Esophagus squamous epithelium (tissue), 5 donors: ENCODE measurements around the gene PLEKHA5. TPM values are rescaled to one million over a fixed set of nuclear protein-coding genes. Genes with fewer than 3 reads are reported as not detected.

ENCODE experiments used
- DNase-seq: peaks from one replicate; lab custom pipeline; 2025; lab: John Stamatoyannopoulos, UW
- H3K27ac ChIP-seq, 4 donors: fragments of 200-600 bp; sonication (generic); one replicate each; pipeline ENCODE4 v1.5.1; 2016 to 2019; ENCODE audit warnings: mild to moderate bottlenecking in 1 of 4
- H3K27me3 ChIP-seq, 4 donors: fragments of 200-600 bp; sonication (generic); 1 replicate in 3 of 4; 2 replicates in 1 of 4; pipeline versions ENCODE4 v1.5.1 to v1.6.0; 2017 to 2021; ENCODE audit warnings: antibody characterized with exemption in 1 of 4
- H3K36me3 ChIP-seq, 3 donors: fragments of 200-600 bp; sonication (generic); one replicate each; pipeline ENCODE4 v1.5.1; 2016 to 2019
- H3K4me1 ChIP-seq, 3 donors: fragments of 200-600 bp; sonication (generic); one replicate each; pipeline ENCODE4 v1.5.1; 2017 to 2019
- H3K4me3 ChIP-seq, 4 donors: fragments of 200-600 bp; sonication (generic); 1 replicate in 3 of 4; 2 replicates in 1 of 4; pipeline ENCODE4 v1.5.1; 2016 to 2019; ENCODE audit warnings: mild to moderate bottlenecking in 2 of 4, moderate library complexity in 1 of 4
- H3K9me3 ChIP-seq, 3 donors: fragments of 200-600 bp; sonication (generic); one replicate each; pipeline ENCODE4 v1.5.1; 2016 to 2019
- CTCF ChIP-seq, 6 experiments: fragments of 450-650 bp in 4 of 6; fragments of 200-600 bp in 2 of 6; sonication (generic) in 2 of 6; IDR thresholded peaks; one replicate each; pipeline ENCODE4 v1.5.1; 2016 to 2019; ENCODE audit warnings: antibody characterized with exemption in 6 of 6, mild to moderate bottlenecking in 4 of 6, moderate library complexity in 4 of 6
- POLR2A ChIP-seq, 4 donors: fragments of 450-650 bp; IDR thresholded peaks; one replicate each; pipeline ENCODE4 v1.6.1; 2017; ENCODE audit warnings: antibody characterized with exemption in 4 of 4, mild to moderate bottlenecking in 4 of 4, moderate library complexity in 3 of 4
- WGBS, 2 donors: methylation state at CpG; one replicate each; pipeline ENCODE4 v1.1.5; 2018; 5-methylcytosine and 5-hydroxymethylcytosine counted together
- intact Hi-C: fragments of 100-400 bp; cut with DNase I; formaldehyde crosslinking; loops from one replicate; pipeline ENCODE4 v1.15.0; 2022
- total RNA-seq, 4 donors: library from RNA; depleted of rRNA; stranded (reverse); fragments of >200 nt; gene quantifications; one replicate each; pipeline ENCODE4 v1.1.0, GENCODE V29; 2016
- donor health status: DM: yes; HTN: yes; CAD: no.

Gene PLEKHA5
- total RNA-seq: 10 to 100 TPM; 16.1 to 43.7 (median 29.3) TPM

DNA sequence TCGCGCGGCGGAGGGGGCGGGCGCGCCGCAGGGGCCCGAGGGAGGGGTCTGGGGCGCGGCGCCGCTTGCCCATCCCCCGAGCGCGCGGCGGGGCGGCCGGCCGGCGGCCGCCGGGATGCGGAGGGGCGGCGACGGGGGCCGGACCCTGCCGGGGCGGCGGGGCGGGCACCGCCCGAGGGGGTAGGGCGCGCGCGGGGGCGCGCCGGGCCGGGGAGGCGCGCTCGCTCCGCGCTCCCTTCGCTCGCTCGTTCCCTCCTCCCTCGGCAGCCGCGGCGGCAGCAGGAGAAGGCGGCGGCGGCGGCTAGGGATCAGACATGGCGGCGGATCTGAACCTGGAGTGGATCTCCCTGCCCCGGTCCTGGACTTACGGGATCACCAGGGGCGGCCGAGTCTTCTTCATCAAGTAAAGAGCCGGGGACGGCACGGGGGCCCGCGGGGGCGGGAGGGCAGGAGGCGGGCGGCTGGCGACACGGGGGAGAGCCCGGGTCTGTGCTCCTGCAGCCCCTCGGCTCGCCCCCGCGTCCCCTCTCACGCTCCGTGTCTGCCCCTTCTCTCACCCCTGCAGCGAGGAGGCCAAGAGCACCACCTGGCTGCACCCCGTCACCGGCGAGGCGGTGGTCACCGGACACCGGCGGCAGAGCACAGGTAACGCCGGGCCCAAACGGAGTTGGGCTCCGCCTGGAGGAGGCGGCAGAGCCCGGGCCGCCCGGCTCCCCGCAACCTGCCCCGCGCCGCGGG lies at the start of gene PLEKHA5:
PLEKHA5 (plus strand) TSS at position 248 of the 738 bp plus-strand sequence; CDS start at position 315, 67 bp downstream.
- Histone ChIP-seq H3K4me1 (peaks cover 3 to 36% (median 6%) of the 10 kb centered on the region in 3 donors), H3K9me3 (peaks cover 0 to 11% (median 0%) of the 10 kb centered on the region in 3 donors), H3K27ac (peak within 1 kb of the TSS; percentile 94 to 97 (median 95)), H3K4me3 (peak within 1 kb of the TSS; percentile 85 to 97 (median 87)), H3K36me3 (no peaks in the 10 kb centered on the region), H3K27me3 (no peaks in the 10 kb centered on the region)
- no peak for DNase-seq
- WGBS, 2 donors: no CpG with 5 or more reads among the region's 103 CpGs
- intact Hi-C loops: no loop called here
- TF ChIP-seq POLR2A (IDR thresholded peaks at IDR 0.05) (peak in 2 of 4 donors; percentile 31 to 42), CTCF (IDR thresholded peaks at IDR 0.05) (peak in 4 of 6 experiments; percentile 15 to 41 (median 35))

- 85 to 90% methylated on average over 2 of the region's 2 CpGs for WGBS, 2 donors
- H3K36me3 ChIP-seq: no peaks in the 10 kb centered on the region
- TF ChIP-seq POLR2A (IDR thresholded peaks at IDR 0.05) (no peak), CTCF (IDR thresholded peaks at IDR 0.05) (no peak)
- H3K27ac ChIP-seq: no peak overlapping the region
- intact Hi-C loops: no loop called here
- no peaks in the 10 kb centered on the region for H3K9me3 ChIP-seq
- no peaks in the 10 kb centered on the region for H3K27me3 ChIP-seq
- no peaks in the 10 kb centered on the region for H3K4me1 ChIP-seq
- DNase-seq: no peak
- no peak overlapping the region for H3K4me3 ChIP-seq
Measured at GRCh38 chr12:19080918-19081317, 48.6 kb upstream of the PLEKHA5 start.

DNA sequence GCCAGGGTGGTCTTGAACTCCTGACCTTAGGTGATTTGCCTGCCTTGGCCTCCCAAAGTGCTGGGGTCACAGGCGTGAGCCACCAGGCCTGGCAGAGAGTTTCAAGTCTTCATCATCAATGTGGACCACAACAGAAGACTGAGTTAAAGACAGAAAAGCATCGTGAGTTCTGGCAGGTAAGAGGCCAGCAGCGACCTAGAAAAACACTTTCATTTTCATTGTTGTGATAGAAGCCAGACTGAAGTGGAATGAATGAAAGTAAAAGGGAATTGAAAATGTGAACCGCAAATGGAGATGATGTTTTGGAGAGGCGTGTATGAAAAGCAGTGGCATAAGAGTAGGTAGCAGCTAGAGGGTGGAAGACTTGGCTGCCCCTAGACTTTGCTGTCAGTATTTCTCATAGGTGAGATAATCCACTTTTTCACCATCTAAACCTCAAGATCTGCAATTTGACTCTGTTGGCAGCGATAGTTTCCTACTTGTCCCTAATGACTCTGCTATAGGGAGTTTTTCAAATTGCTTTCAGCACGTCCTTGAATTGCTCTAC lies 47.1 kb upstream of the PLEKHA5 start:
- intact Hi-C loops: no loop called here
- Histone ChIP-seq H3K9me3 (no peaks in the 10 kb centered on the region), H3K27me3 (no peaks in the 10 kb centered on the region), H3K36me3 (no peaks in the 10 kb centered on the region), H3K4me1 (no peaks in the 10 kb centered on the region), H3K4me3 (no peak overlapping the region), H3K27ac (no peak overlapping the region)
- no peak for DNase-seq
- 65 to 71% methylated on average over 6 to 7 of the region's 7 CpGs for WGBS, 2 donors
- TF ChIP-seq POLR2A (IDR thresholded peaks at IDR 0.05): no peak
- TF ChIP-seq CTCF (IDR thresholded peaks at IDR 0.05): no peak

- no peak for DNase-seq
- WGBS, 2 donors: 63 to 78% methylated on average over 4 of the region's 4 CpGs
- intact Hi-C loops: no loop called here
- no peaks in the 10 kb centered on the region for H3K9me3 ChIP-seq
- peak overlapping the region in 1 of 4 donors; percentile 14 for H3K27ac ChIP-seq
- no peaks in the 10 kb centered on the region for H3K36me3 ChIP-seq
- no peaks in the 10 kb centered on the region for H3K27me3 ChIP-seq
- TF ChIP-seq POLR2A (IDR thresholded peaks at IDR 0.05): no peak
- no peak for TF ChIP-seq CTCF (IDR thresholded peaks at IDR 0.05)
- H3K4me1 ChIP-seq: no peaks in the 10 kb centered on the region
- no peak overlapping the region for H3K4me3 ChIP-seq
Measured at GRCh38 chr12:19084547-19084946, 45.0 kb upstream of the PLEKHA5 start.

GRCh38 chr12:19085090-19085489 lies 44.4 kb upstream of the PLEKHA5 start:
- no peak for DNase-seq
- WGBS, 2 donors: 42 to 53% methylated on average over 2 of the region's 2 CpGs
- TF ChIP-seq CTCF (IDR thresholded peaks at IDR 0.05) (no peak), POLR2A (IDR thresholded peaks at IDR 0.05) (no peak)
- H3K36me3 ChIP-seq: no peaks in the 10 kb centered on the region
- H3K4me3 ChIP-seq: no peak overlapping the region
- peak overlapping the region in 1 of 4 donors; percentile 14 for H3K27ac ChIP-seq
- no peaks in the 10 kb centered on the region for H3K9me3 ChIP-seq
- H3K4me1 ChIP-seq: no peaks in the 10 kb centered on the region
- no peaks in the 10 kb centered on the region for H3K27me3 ChIP-seq
- intact Hi-C loops: no loop called here
